ENCODE data around the gene PUS3. TPM values are rescaled to one million over a fixed set of nuclear protein-coding genes. Genes with fewer than 3 reads are reported as not detected.

Gene PUS3
- total and polyA plus RNA-seq, 2 experiments from 2014 or later = 8.3 to 10.7 TPM

GRCh38 chr11:125931668-125932067 lies 28.7 kb upstream of the PUS3 start:
- WGBS, 2 experiments (ENCODE audit: low coverage in 1 of 2, low lambda C conversion rate in 2 of 2, missing lambda C conversion rate in 2 of 2) = 62 to 65% methylated on average over 6 of the region's 6 CpGs
- H4K20me1 ChIP-seq (ENCODE audit: insufficient read depth) = no peaks in the 10 kb centered on the region
- H3F3A ChIP-seq (ENCODE audit: insufficient read depth) = no peaks in the 10 kb centered on the region
- H3K4me3 ChIP-seq = no peak overlapping the region
- in situ Hi-C loops (cut with MboI) = no loop called here
- H3K36me3 ChIP-seq (ENCODE audit: low read depth) = no peaks in the 10 kb centered on the region
- no peak overlapping the region for H3K4me2 ChIP-seq (ENCODE audit: unreplicated experiment)
- H3K9me2 ChIP-seq (ENCODE audit: insufficient read depth) = no peaks in the 10 kb centered on the region
- H3K79me2 ChIP-seq (ENCODE audit: insufficient read depth) = no peaks in the 10 kb centered on the region
- H3K9me3 ChIP-seq (ENCODE audit: low read depth) = no peaks in the 10 kb centered on the region
- no peak overlapping the region for H2AFZ ChIP-seq
- H3K9ac ChIP-seq = no peak overlapping the region
- no peaks in the 10 kb centered on the region for H3K4me1 ChIP-seq (ENCODE audit: insufficient read depth)
- no peak for DNase-seq
- H3K27me3 ChIP-seq (replicated peaks; ENCODE audit: insufficient read depth) = peaks cover 27% of the 10 kb centered on the region
- H3K27ac ChIP-seq = no peak overlapping the region
- TF ChIP-seq EZH2 (IDR thresholded peaks at IDR 0.05; ENCODE audit: insufficient read depth, poor library complexity, severe bottlenecking) (no peak), EZH2phosphoT487 (IDR thresholded peaks at IDR 0.05; ENCODE audit: insufficient read depth, low read depth) (no peak)

- no peak for DNase-seq
- no peaks in the 10 kb centered on the region for H3K79me2 ChIP-seq (ENCODE audit: insufficient read depth)
- in situ Hi-C loops (cut with MboI) = no loop called here
- H3K36me3 ChIP-seq (ENCODE audit: low read depth) = no peaks in the 10 kb centered on the region
- H3K9me3 ChIP-seq (ENCODE audit: low read depth) = no peaks in the 10 kb centered on the region
- H3F3A ChIP-seq (ENCODE audit: insufficient read depth) = no peaks in the 10 kb centered on the region
- H4K20me1 ChIP-seq (ENCODE audit: insufficient read depth) = no peaks in the 10 kb centered on the region
- no peak overlapping the region for H2AFZ ChIP-seq
- no peak overlapping the region for H3K4me3 ChIP-seq
- no peak for TF ChIP-seq EZH2 (IDR thresholded peaks at IDR 0.05; ENCODE audit: insufficient read depth, poor library complexity, severe bottlenecking)
- no peak for TF ChIP-seq EZH2phosphoT487 (IDR thresholded peaks at IDR 0.05; ENCODE audit: insufficient read depth, low read depth)
- H3K4me1 ChIP-seq (ENCODE audit: insufficient read depth) = no peaks in the 10 kb centered on the region
- H3K4me2 ChIP-seq (ENCODE audit: unreplicated experiment) = no peak overlapping the region
- peaks cover 27% of the 10 kb centered on the region for H3K27me3 ChIP-seq (replicated peaks; ENCODE audit: insufficient read depth)
- H3K9me2 ChIP-seq (ENCODE audit: insufficient read depth) = no peaks in the 10 kb centered on the region
- 52 to 65% methylated on average over 3 of the region's 3 CpGs for WGBS, 2 experiments (ENCODE audit: low coverage in 1 of 2, low lambda C conversion rate in 2 of 2, missing lambda C conversion rate in 2 of 2)
- no peak overlapping the region for H3K9ac ChIP-seq
- H3K27ac ChIP-seq = no peak overlapping the region
Measured at GRCh38 chr11:125931116-125931515, 28.1 kb upstream of the PUS3 start.

GRCh38 chr11:125930076-125930450 lies 27.1 kb upstream of the PUS3 start:
- H3K4me3 ChIP-seq = no peak overlapping the region
- no peak overlapping the region for H3K9ac ChIP-seq
- H3K36me3 ChIP-seq (ENCODE audit: low read depth) = no peaks in the 10 kb centered on the region
- H3K79me2 ChIP-seq (ENCODE audit: insufficient read depth) = no peaks in the 10 kb centered on the region
- no peaks in the 10 kb centered on the region for H4K20me1 ChIP-seq (ENCODE audit: insufficient read depth)
- H3K4me2 ChIP-seq (ENCODE audit: unreplicated experiment) = no peak overlapping the region
- H3K27ac ChIP-seq = no peak overlapping the region
- DNase-seq = no peak
- no peaks in the 10 kb centered on the region for H3F3A ChIP-seq (ENCODE audit: insufficient read depth)
- H3K9me3 ChIP-seq (ENCODE audit: low read depth) = no peaks in the 10 kb centered on the region
- in situ Hi-C loops (cut with MboI) = no loop called here
- no peaks in the 10 kb centered on the region for H3K4me1 ChIP-seq (ENCODE audit: insufficient read depth)
- no peaks in the 10 kb centered on the region for H3K9me2 ChIP-seq (ENCODE audit: insufficient read depth)
- 87 to 88% methylated on average over 11 of the region's 11 CpGs for WGBS, 2 experiments (ENCODE audit: low coverage in 1 of 2, low lambda C conversion rate in 2 of 2, missing lambda C conversion rate in 2 of 2)
- H3K27me3 ChIP-seq (replicated peaks; ENCODE audit: insufficient read depth) = peaks cover 37% of the 10 kb centered on the region
- H2AFZ ChIP-seq = no peak overlapping the region
- TF ChIP-seq EZH2 (IDR thresholded peaks at IDR 0.05; ENCODE audit: insufficient read depth, poor library complexity, severe bottlenecking) (no peak), EZH2phosphoT487 (IDR thresholded peaks at IDR 0.05; ENCODE audit: insufficient read depth, low read depth) (no peak)

GRCh38 chr11:125929445-125930075 lies 26.6 kb upstream of the PUS3 start:
- in situ Hi-C loops (cut with MboI) = no loop called here
- H4K20me1 ChIP-seq (ENCODE audit: insufficient read depth) = no peaks in the 10 kb centered on the region

More at GRCh38 chr11:125929445-125930075, 26.6 kb upstream of the PUS3 start:
- no peak overlapping the region for H3K27ac ChIP-seq
- no peak overlapping the region for H2AFZ ChIP-seq
- H3F3A ChIP-seq (ENCODE audit: insufficient read depth) = no peaks in the 10 kb centered on the region
- TF ChIP-seq EZH2phosphoT487 (IDR thresholded peaks at IDR 0.05; ENCODE audit: insufficient read depth, low read depth) (no peak), EZH2 (IDR thresholded peaks at IDR 0.05; ENCODE audit: insufficient read depth, poor library complexity, severe bottlenecking) (no peak)
- H3K4me3 ChIP-seq = no peak overlapping the region
- no peaks in the 10 kb centered on the region for H3K79me2 ChIP-seq (ENCODE audit: insufficient read depth)
- H3K9me3 ChIP-seq (ENCODE audit: low read depth) = no peaks in the 10 kb centered on the region
- H3K36me3 ChIP-seq (ENCODE audit: low read depth) = no peaks in the 10 kb centered on the region
- no peak for DNase-seq
- H3K4me1 ChIP-seq (ENCODE audit: insufficient read depth) = no peaks in the 10 kb centered on the region
- peaks cover 38% of the 10 kb centered on the region for H3K27me3 ChIP-seq (replicated peaks; ENCODE audit: insufficient read depth)
- no peak overlapping the region for H3K9ac ChIP-seq
- no peak overlapping the region for H3K4me2 ChIP-seq (ENCODE audit: unreplicated experiment)
- WGBS, 2 experiments (ENCODE audit: low coverage in 1 of 2, low lambda C conversion rate in 2 of 2, missing lambda C conversion rate in 2 of 2) = 62 to 63% methylated on average over 9 of the region's 9 CpGs
- no peaks in the 10 kb centered on the region for H3K9me2 ChIP-seq (ENCODE audit: insufficient read depth)

All from GM23248 (cell line).